Midbrain (tissue), 1 donor: ENCODE data around the gene UBE2E2.

Source experiments
- DNase-seq: peaks from one replicate; lab custom pipeline; 2025; lab: John Stamatoyannopoulos, UW

The UBE2E2 gene

DNA sequence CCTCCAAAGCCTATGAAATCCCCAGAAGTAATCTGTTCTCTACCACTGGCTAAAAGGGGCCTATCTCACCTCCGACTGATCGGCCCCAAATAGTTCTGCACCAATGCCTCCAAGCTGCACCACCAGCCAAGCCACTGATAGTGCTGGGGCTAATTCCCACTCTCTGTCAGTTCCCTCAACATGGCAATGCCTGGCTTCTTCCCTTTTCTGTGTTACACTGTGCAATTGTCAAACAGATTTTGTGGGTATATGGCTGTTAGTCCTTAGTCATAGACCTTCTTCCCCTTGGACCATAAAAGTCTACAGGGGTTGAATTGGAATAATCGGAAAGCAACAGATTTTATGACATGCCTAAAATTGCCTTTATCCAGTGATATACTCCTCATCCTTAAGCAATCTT, 9.3 kb upstream of the UBE2E2 start:
- no peak for DNase-seq

- DNase-seq = no peak
Observed at GRCh38 chr3:23198801-23199200, 4.3 kb upstream of the UBE2E2 start.

- DNase-seq = no peak
Observed at GRCh38 chr3:23199649-23200048, 3.5 kb upstream of the UBE2E2 start.

GRCh38 chr3:23201154-23201838, 1.8 kb upstream of the UBE2E2 start:
- no peak for DNase-seq

GRCh38 chr3:23202203-23202920, 765 bp upstream of the UBE2E2 start:
- peak; percentile 69 for DNase-seq

DNA sequence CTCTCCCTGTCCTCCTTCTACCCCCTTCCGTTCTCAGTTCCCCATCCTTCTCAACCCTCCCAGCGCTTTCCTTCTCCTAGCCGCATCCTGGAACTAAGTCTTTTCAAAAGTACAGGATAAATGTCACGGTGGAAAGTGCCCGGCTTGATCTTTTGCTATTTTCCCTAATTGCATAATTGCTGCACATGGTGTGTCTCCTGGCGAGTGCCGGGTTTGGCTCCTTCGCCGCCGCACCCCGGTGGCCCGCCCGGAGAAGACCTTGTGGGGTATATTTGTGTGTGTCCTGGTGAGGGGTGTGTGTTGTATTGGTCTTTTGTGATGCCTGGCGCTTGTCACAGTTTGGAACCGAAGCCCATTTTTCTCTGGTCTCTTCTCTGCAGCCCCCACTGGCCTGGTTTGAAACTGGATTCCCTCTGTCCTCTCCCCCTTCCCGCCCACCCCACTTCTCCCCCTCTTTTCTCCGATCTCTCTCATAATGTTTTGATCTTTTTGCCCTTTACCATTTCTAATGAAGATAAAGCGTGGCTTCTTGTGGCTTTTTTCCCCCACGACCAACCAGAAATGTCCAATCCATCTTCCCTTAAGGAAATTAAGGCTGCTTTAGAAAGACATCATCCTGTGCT, 692 bp downstream of the UBE2E2 start:
- DNase-seq = peak; percentile 47

- no peak for DNase-seq
Observed at GRCh38 chr3:23206366-23206765, 3.2 kb downstream of the UBE2E2 start.

GRCh38 chr3:23209103-23209502, 6.0 kb downstream of the UBE2E2 start:
- DNase-seq = no peak

- no peak for DNase-seq
Observed at GRCh38 chr3:23209747-23210487, 6.8 kb downstream of the UBE2E2 start.

DNA sequence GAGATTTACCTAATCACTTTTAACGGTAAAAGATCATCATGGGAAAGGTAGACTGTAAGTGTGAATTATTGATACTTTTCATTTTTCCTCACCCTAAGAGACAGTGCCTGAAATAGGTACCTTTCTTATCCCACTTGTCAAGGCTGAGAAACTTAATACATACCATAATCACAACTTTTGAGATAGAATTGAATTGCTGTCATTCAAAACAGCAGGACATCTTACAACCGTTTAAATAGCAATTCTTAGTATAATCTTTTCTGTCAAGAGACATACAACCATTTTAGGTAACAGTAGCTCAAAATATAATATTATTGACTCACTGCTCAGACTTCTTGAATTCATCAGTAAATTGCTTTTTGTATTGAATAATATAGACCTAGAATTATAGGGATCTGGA, 10.7 kb downstream of the UBE2E2 start:
- no peak for DNase-seq

DNA sequence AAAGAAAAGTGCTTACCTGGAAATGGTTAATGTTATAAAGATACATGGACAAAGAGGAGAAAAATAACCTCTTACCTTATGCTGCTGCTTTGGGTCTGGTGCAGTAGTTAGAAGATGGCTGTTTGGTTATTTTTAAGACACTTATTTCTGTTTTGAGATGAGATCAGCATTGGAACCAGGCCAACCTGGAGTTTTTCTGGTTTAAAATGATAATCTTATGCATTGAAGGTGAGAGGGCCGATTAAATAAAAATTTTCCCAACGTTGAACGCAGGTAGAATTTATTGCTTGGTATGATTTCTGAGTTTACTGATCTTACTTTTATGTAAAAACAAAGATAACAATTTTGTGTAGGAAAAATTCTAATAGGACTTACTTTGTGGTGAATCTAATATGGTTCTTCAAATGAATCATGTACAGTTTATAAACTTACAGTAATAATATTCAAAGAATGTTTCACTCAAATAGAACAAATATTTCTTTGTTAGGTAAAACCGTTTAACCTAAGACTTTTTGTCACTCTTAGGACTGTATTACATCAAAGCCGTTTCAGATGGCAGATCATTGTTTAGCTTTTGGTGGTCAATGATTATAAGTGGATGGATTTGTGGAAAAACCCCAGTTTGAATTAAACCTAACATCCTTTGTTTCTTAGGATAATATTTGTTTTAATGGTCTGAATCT, 14.9 kb downstream of the UBE2E2 start:
- no peak for DNase-seq

GRCh38 chr3:23219117-23219516, 16.0 kb downstream of the UBE2E2 start:
- DNase-seq = no peak

DNA sequence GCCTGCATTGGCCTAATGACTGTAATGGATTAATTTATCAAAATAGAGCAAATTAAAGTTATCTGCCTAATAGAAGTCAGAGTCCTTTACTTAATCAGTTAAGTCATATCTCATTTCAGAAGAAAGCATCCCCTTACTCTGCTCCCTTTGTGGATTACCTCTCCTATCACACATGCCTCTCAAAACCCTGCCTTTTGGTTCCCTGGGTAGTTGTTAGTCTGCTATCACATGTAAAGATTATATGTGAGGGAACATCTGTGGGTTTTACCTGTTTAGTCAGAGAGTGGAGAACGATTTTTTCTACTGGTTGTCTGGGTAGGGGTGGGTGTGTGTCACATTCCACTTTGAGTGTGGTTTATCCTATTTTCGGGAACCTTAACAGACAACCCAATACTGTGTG, 16.4 kb downstream of the UBE2E2 start:
- no peak for DNase-seq

GRCh38 chr3:23221136-23221535, 18.0 kb downstream of the UBE2E2 start:
- no peak for DNase-seq

- no peak for DNase-seq
Observed at GRCh38 chr3:23232016-23232415, 28.9 kb downstream of the UBE2E2 start.

- DNase-seq = no peak
Observed at GRCh38 chr3:23232854-23233253, 29.7 kb downstream of the UBE2E2 start.

- no peak for DNase-seq
Observed at GRCh38 chr3:23235264-23235663, 32.1 kb downstream of the UBE2E2 start.

DNA sequence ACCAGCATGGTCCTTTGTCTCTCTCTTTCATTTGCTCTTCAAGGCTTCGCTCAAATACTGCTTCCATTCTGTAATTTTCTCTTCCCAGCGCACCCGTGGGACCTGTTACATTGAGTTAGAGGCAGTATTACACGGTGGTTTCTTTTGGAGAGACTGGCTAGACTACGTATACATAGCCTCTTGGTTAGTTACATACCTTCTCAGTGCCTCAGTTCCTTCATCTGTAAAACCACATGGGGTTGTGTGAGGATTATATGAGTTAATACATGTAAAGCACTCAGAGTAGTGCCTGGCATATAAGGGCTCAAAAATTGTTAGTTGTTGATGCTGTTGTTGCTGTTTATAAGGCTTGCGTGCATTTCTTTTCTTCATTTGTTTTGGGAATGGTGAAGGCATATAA, 33.8 kb downstream of the UBE2E2 start:
- DNase-seq = no peak

- no peak for DNase-seq
Observed at GRCh38 chr3:23238156-23238555, 35.0 kb downstream of the UBE2E2 start.

GRCh38 chr3:23238578-23238977, 35.5 kb downstream of the UBE2E2 start:
- no peak for DNase-seq

DNA sequence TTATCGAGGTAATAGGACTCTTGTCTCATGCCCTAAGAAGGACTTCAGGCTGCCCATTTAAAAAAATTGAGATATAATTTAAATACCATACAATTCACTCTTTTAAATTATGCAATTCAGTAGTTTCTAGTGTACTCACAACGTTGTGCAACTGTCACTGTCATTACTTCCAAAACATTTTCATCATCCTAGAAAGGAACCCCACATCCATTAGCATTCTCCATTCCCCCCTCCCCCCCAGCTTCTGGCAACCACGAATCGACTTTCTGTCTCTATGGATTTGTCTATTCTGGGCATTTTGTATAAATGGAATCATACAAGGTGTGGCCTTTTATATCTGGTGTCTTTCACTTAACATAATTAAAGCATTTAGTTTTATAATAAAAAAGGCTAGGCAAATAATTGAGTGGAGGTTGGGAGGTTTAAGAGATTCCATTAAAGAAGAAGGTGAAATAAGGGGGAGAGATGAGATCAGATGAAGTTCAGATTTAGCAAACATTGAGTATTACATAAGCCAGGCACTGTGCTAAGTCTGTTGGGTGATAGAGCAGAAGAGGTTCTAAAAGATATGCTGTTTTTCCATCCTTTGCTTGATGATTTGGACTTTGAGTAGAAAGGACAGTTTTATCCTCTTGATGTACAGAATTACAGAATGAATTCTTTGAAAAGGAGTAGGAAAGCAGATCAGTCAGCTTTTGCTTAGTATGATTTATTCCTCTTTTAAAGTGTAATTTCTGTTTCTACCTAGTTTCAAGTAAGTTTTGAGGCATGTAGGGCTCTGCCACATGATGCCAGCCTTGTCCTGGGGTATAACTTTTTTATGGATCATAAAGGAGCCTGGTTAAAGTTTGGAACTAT, 36.3 kb downstream of the UBE2E2 start:
- DNase-seq = peak; percentile 27
